Measurements from ENCODE around the gene PALM. TPM values are rescaled to one million over a fixed set of nuclear protein-coding genes. Genes with fewer than 3 reads are reported as not detected.

PALM gene
- total and polyA plus RNA-seq, 12 donors, result 12.5 to 36.7 (median 18.7) TPM

GRCh38 chr19:778910-779653, 70.3 kb downstream of the PALM start:
- intact Hi-C loops (cut with DNase I), result loop anchor here in 1 of 10 donors (10.0 kb wide), 1 partner anchor 86 kb away; no protein-coding TSS in a partner anchor
- H3K9me3 ChIP-seq, result no peaks in the 10 kb centered on the region

DNA sequence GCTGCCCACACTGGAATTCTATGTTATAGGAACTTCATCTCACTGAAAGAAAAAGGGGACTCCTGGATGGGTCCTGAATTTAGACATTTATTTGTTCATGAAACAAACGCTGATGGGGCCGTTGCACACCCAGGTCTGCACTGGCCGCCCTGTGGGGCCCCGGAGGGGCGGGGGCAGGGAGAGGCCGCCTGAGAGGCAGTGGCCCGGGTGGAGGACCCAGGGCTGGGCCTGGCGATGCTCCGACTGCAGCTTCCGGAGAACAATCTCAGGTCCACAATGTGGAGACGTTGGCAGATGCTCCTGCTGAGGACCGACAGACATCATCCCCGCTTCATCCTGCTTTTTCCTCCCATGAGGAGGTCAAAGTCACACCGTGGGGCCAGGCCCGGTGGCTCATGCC, 72.2 kb downstream of the PALM start:
- H3K27ac ChIP-seq, result peak overlapping the region in 6 of 10 donors; percentile 61 to 92 (median 84)
- DNase-seq, result no peak
- TF ChIP-seq, protein P1, sequence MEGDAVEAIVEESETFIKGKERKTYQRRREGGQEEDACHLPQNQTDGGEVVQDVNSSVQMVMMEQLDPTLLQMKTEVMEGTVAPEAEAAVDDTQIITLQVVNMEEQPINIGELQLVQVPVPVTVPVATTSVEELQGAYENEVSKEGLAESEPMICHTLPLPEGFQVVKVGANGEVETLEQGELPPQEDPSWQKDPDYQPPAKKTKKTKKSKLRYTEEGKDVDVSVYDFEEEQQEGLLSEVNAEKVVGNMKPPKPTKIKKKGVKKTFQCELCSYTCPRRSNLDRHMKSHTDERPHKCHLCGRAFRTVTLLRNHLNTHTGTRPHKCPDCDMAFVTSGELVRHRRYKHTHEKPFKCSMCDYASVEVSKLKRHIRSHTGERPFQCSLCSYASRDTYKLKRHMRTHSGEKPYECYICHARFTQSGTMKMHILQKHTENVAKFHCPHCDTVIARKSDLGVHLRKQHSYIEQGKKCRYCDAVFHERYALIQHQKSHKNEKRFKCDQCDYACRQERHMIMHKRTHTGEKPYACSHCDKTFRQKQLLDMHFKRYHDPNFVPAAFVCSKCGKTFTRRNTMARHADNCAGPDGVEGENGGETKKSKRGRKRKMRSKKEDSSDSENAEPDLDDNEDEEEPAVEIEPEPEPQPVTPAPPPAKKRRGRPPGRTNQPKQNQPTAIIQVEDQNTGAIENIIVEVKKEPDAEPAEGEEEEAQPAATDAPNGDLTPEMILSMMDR (IDR thresholded peaks at IDR 0.05), result no peak
- H3K27me3 ChIP-seq, result peaks cover 0 to 4% (median 0%) of the 10 kb centered on the region in 7 donors
- no peaks in the 10 kb centered on the region for H3K36me3 ChIP-seq
- H3K4me1 ChIP-seq, result peaks cover 3 to 58% (median 22%) of the 10 kb centered on the region in 9 donors
- intact Hi-C loops (cut with DNase I), result no loop called here
- peak overlapping the region in 2 of 10 donors; percentile 28 to 39 for H3K4me3 ChIP-seq
- WGBS, 2 donors, result 72 to 78% methylated on average over 15 of the region's 15 CpGs
- ATAC-seq, result peak in 1 of 8 donors; percentile 14
- H3K9me3 ChIP-seq, result no peaks in the 10 kb centered on the region

More at GRCh38 chr19:778910-779653, 70.3 kb downstream of the PALM start:
- ATAC-seq (peak; percentile 13 to 61 (median 38)), DNase-seq (no peak)
- Histone ChIP-seq H3K27ac (peak overlapping the region; percentile 2 to 75 (median 51)), H3K4me3 (peak overlapping the region in 3 of 10 donors; percentile 10 to 29 (median 24)), H3K36me3 (no peaks in the 10 kb centered on the region), H3K27me3 (peaks cover 0 to 4% (median 0%) of the 10 kb centered on the region in 7 donors), H3K4me1 (peaks cover 3 to 49% (median 21%) of the 10 kb centered on the region in 9 donors)
- 44 to 53% methylated on average over 36 of the region's 36 CpGs for WGBS, 2 donors
- TF ChIP-seq, protein P1 (IDR thresholded peaks at IDR 0.05), result peak in 1 of 9 donors; percentile 12

DNA sequence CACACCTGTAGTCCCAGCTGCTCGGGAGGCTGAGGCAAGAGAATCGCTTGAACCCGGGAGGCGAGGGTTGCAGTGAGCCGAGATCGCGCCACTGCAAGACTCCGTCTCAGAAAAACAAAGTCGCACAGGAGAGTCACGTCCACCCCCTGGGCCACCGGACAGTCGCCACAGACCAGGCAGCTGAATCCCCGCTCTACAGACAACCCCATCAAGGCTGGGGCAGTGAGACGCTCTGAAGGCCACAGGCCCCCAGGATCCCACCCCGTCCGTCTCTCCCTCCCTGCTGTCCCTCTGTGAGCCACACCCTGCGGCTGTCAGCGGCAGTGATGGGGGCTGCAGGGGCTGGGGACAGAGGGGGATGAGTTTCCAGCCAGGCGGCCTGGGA, 73.1 kb downstream of the PALM start:
- Histone ChIP-seq H3K9me3 (no peaks in the 10 kb centered on the region), H3K27me3 (peaks cover 0 to 4% (median 0%) of the 10 kb centered on the region in 7 donors), H3K36me3 (no peaks in the 10 kb centered on the region), H3K4me1 (peaks cover 3 to 58% (median 22%) of the 10 kb centered on the region in 9 donors), H3K4me3 (peak overlapping the region; percentile 4 to 50 (median 34)), H3K27ac (peak overlapping the region; percentile 36 to 92 (median 78))
- WGBS, 2 donors, result 79 to 86% methylated on average over 19 of the region's 19 CpGs
- DNase-seq (no peak), ATAC-seq (peak in 4 of 8 donors; percentile 3 to 9 (median 7))
- TF ChIP-seq, protein P1 (IDR thresholded peaks at IDR 0.05), result no peak
- intact Hi-C loops (cut with DNase I), result loop anchor here in 1 of 10 donors (2.0 kb wide), 1 partner anchor 15 kb away; the partner anchor contains the start of gene PTBP1

- H3K4me3 ChIP-seq, result peak overlapping the region; percentile 4 to 50 (median 34)
- H3K4me1 ChIP-seq, result peaks cover 5 to 62% (median 22%) of the 10 kb centered on the region in 9 donors
- ATAC-seq (peak; percentile 41 to 76 (median 54)), DNase-seq (no peak)
- intact Hi-C loops (cut with DNase I), result loop anchor here in 1 of 10 donors (2.0 kb wide), 1 partner anchor 14 kb away; the partner anchor contains the start of gene PTBP1
- peaks cover 0 to 4% (median 0%) of the 10 kb centered on the region in 7 donors for H3K27me3 ChIP-seq
- WGBS, 2 donors, result 21 to 24% methylated on average over 29 of the region's 29 CpGs
- H3K36me3 ChIP-seq, result no peaks in the 10 kb centered on the region
- TF ChIP-seq, protein P1 (IDR thresholded peaks at IDR 0.05), result no peak
- H3K9me3 ChIP-seq, result no peaks in the 10 kb centered on the region
- peak overlapping the region; percentile 36 to 92 (median 78) for H3K27ac ChIP-seq
Measured at GRCh38 chr19:782185-782877, 73.6 kb downstream of the PALM start.

Measured in heart right ventricle (tissue), 16 donors.